H1 (cell line): Measurements from ENCODE around the gene CADM1. TPM values are rescaled to one million over a fixed set of nuclear protein-coding genes. Genes with fewer than 3 reads are reported as not detected.

Experiments used
- CTCF ChIA-PET: fragments of 300-600 bp; sonication (Branson Sonifier 250); formaldehyde crosslinking; loops from one replicate; lab custom pipeline; 2021; ENCODE audit not compliant: partially characterized antibody; lab: Charles Lee
- POLR2A ChIA-PET: fragments of 300-600 bp; sonication (Branson Sonifier 250); formaldehyde crosslinking; loops from one replicate; lab custom pipeline; 2021; ENCODE audit warnings: inconsistent platforms; ENCODE audit not compliant: partially characterized antibody; lab: Charles Lee
- DNase-seq, 2 experiments: peaks; one replicate each; pipeline versions ENCODE4 v3.0.0 to v3.0.0-alpha.2; 2010 to 2022; ENCODE audit warnings: low spot score in 2 of 2, low read depth in 1 of 2, mixed read lengths in 1 of 2
- FAIRE-seq: peaks from 2 replicates; lab custom pipeline; 2011; peaks lifted over from hg19 to GRCh38; lab: Jason Lieb, UNC
- H2AFZ ChIP-seq: 2 replicates; pipeline ENCODE4 v1.8.1; 2012; ENCODE audit warnings: low read length, inconsistent platforms
- H2AK5ac ChIP-seq: 2 replicates; pipeline ENCODE4 v1.6.1; 2013; ENCODE audit warnings: low read depth, low read length
- H2BK120ac ChIP-seq: replicated peaks from 2 replicates; pipeline ENCODE3; 2013; ENCODE audit warnings: low read depth, low read length, inconsistent platforms
- H2BK12ac ChIP-seq: 2 replicates; pipeline ENCODE4 v1.6.1; 2013; ENCODE audit warnings: low read depth, low read length
- H2BK15ac ChIP-seq: 2 replicates; pipeline ENCODE4 v1.6.1; 2013; ENCODE audit warnings: low read length
- H2BK20ac ChIP-seq: 2 replicates; pipeline ENCODE4 v1.6.1; 2013; ENCODE audit warnings: low read length
- H2BK5ac ChIP-seq: 2 replicates; pipeline ENCODE4 v1.6.1; 2013; ENCODE audit warnings: low read depth, low read length
- H3K14ac ChIP-seq: 2 replicates; pipeline ENCODE4 v1.6.1; 2013; ENCODE audit warnings: inconsistent platforms; ENCODE audit not compliant: insufficient read length
- H3K18ac ChIP-seq: 2 replicates; pipeline ENCODE4 v1.6.1; 2013; ENCODE audit warnings: low read length; ENCODE audit errors: extremely low read depth
- H3K23ac ChIP-seq: 2 replicates; pipeline ENCODE4 v1.6.1; 2013; ENCODE audit warnings: inconsistent platforms; ENCODE audit not compliant: insufficient read length
- H3K23me2 ChIP-seq: 2 replicates; pipeline ENCODE4 v1.6.1; 2013; ENCODE audit warnings: low read depth, low read length
- H3K27ac ChIP-seq: 2 replicates; pipeline ENCODE4 v1.6.1; 2011; ENCODE audit warnings: low read depth, low read length, inconsistent platforms
- H3K27me3 ChIP-seq, 4 experiments: replicated peaks in 1 of 4; 1 replicate in 1 of 4; 2 replicates in 3 of 4; pipeline versions ENCODE4 v1.6.1 to v1.8.1; 2011 to 2013; ENCODE audit warnings: low read length in 3 of 4, mild to moderate bottlenecking in 3 of 4, inconsistent platforms in 2 of 4, mixed read lengths in 2 of 4, moderate library complexity in 1 of 4; ENCODE audit not compliant: control insufficient read depth in 3 of 4, insufficient read depth in 3 of 4; ENCODE audit errors: extremely low read depth in 1 of 4
- H3K36me3 ChIP-seq, 4 experiments: 2 replicates each; pipeline versions ENCODE4 v1.6.1 to v1.8.1; 2011 to 2013; ENCODE audit warnings: mild to moderate bottlenecking in 4 of 4, low read length in 3 of 4, moderate library complexity in 2 of 4, control low read depth in 1 of 4, inconsistent platforms in 1 of 4; ENCODE audit not compliant: insufficient read depth in 4 of 4, control insufficient read depth in 2 of 4
- H3K4ac ChIP-seq: replicated peaks from 2 replicates; pipeline ENCODE3; 2013; ENCODE audit warnings: low read length, low read depth, mixed read lengths, inconsistent platforms; ENCODE audit not compliant: insufficient read length
- H3K4me1 ChIP-seq, 4 experiments: replicated peaks in 1 of 4; 1 replicate in 1 of 4; 2 replicates in 3 of 4; pipeline versions ENCODE4 v1.6.1 to v1.8.1; 2011 to 2013; ENCODE audit warnings: low read length in 3 of 4, inconsistent platforms in 2 of 4, mixed read lengths in 1 of 4; ENCODE audit not compliant: insufficient read depth in 4 of 4, control insufficient read depth in 3 of 4
- H3K4me2 ChIP-seq, 2 experiments: 2 replicates each; pipeline versions ENCODE4 v1.6.1 to v1.8.1; 2011 to 2013; ENCODE audit warnings: low read depth in 2 of 2, low read length in 2 of 2, control low read depth in 1 of 2, inconsistent platforms in 1 of 2, mild to moderate bottlenecking in 1 of 2; ENCODE audit not compliant: insufficient read depth in 1 of 2
- H3K4me3 ChIP-seq, 4 experiments: fragments of 200-600, 300-600 bp in 1 of 4; sonication (generic), shearing (Covaris generic), sonication (Bioruptor Twin) in 1 of 4; 2 replicates each; pipeline versions ENCODE4 v1.5.1 to v1.8.1; 2011 to 2016; ENCODE audit warnings: low read length in 4 of 4, low read depth in 3 of 4, control low read depth in 2 of 4, inconsistent platforms in 2 of 4, mild to moderate bottlenecking in 2 of 4, mixed read lengths in 1 of 4, moderate library complexity in 1 of 4; ENCODE audit not compliant: insufficient read depth in 2 of 4; ENCODE audit errors: extremely low read depth in 1 of 4
- H3K56ac ChIP-seq: replicated peaks from 2 replicates; pipeline ENCODE3; 2013; ENCODE audit warnings: low read depth, mild to moderate bottlenecking, mixed read lengths, low read length, inconsistent platforms; ENCODE audit not compliant: insufficient read length
- H3K79me1 ChIP-seq: 2 replicates; pipeline ENCODE4 v1.6.1; 2013; ENCODE audit warnings: low read depth, low read length, control low read depth
- H3K79me2 ChIP-seq, 2 experiments: 2 replicates each; pipeline versions ENCODE4 v1.6.1 to v1.8.1; 2012 to 2013; ENCODE audit warnings: low read length in 2 of 2, mild to moderate bottlenecking in 2 of 2, inconsistent platforms in 1 of 2; ENCODE audit not compliant: insufficient read depth in 2 of 2, control insufficient read depth in 1 of 2
- H3K9ac ChIP-seq, 4 experiments: replicated peaks in 1 of 4; 1 replicate in 1 of 4; 2 replicates in 3 of 4; pipeline versions ENCODE4 v1.6.1 to v1.8.1; 2011 to 2013; ENCODE audit warnings: low read depth in 3 of 4, low read length in 3 of 4, control low read depth in 2 of 4, mild to moderate bottlenecking in 2 of 4, moderate library complexity in 2 of 4, inconsistent platforms in 1 of 4; ENCODE audit errors: extremely low read depth in 1 of 4
- H3K9me3 ChIP-seq, 2 experiments: 2 replicates each; pipeline versions ENCODE4 v1.6.1 to v1.8.1; 2012 to 2013; ENCODE audit warnings: mild to moderate bottlenecking in 2 of 2, moderate library complexity in 2 of 2, control low read depth in 1 of 2, inconsistent platforms in 1 of 2, low read depth in 1 of 2, low read length in 1 of 2, mixed read lengths in 1 of 2; ENCODE audit not compliant: insufficient read depth in 2 of 2
- H4K20me1 ChIP-seq, 2 experiments: replicated peaks in 1 of 2; 2 replicates each; pipeline versions ENCODE3 to v1.8.1; 2011 to 2013; ENCODE audit warnings: inconsistent platforms in 2 of 2, low read length in 2 of 2, mild to moderate bottlenecking in 1 of 2; ENCODE audit not compliant: insufficient read depth in 2 of 2, control insufficient read depth in 1 of 2
- H4K5ac ChIP-seq: 2 replicates; pipeline ENCODE4 v1.6.1; 2013; ENCODE audit warnings: low read length, low read depth, mixed read lengths, inconsistent platforms; ENCODE audit not compliant: insufficient read length
- H4K8ac ChIP-seq: 2 replicates; pipeline ENCODE4 v1.8.0; 2013; ENCODE audit warnings: mild to moderate bottlenecking, moderate library complexity, low read length, inconsistent platforms; ENCODE audit not compliant: insufficient read depth; ENCODE audit errors: extremely low read depth
- H4K91ac ChIP-seq: replicated peaks from 2 replicates; pipeline ENCODE3; 2013; ENCODE audit warnings: low read length, mixed read lengths, inconsistent platforms; ENCODE audit not compliant: insufficient read length
- BRCA1 ChIP-seq: IDR thresholded peaks from 2 replicates; pipeline ENCODE4 v1.6.1; 2012; ENCODE audit warnings: low read depth, low read length, improper control_type of control experiment
- KDM4A ChIP-seq: IDR thresholded peaks from one replicate; pipeline ENCODE4 v1.7.1; 2012; ENCODE audit warnings: low read depth, mild to moderate bottlenecking, moderate library complexity, low read length, inconsistent platforms; ENCODE audit not compliant: severe bottlenecking
- NRF1 ChIP-seq: IDR thresholded peaks from 2 replicates; pipeline ENCODE4 v1.6.1; 2011; ENCODE audit warnings: mild to moderate bottlenecking, low read depth, low read length, improper control_type of control experiment
- SIRT6 ChIP-seq: IDR thresholded peaks from one replicate; pipeline ENCODE4 v1.7.1; 2012; ENCODE audit warnings: low read length, inconsistent platforms
- TCF12 ChIP-seq: IDR thresholded peaks from 2 replicates; pipeline ENCODE4 v1.6.1; 2011; ENCODE audit warnings: low read depth, mild to moderate bottlenecking, low read length
- whole genome bisulfite sequencing, 2 experiments: shearing (Covaris generic) in 1 of 2; methylation state at CpG; one replicate each; pipeline versions ENCODE4 v1.1.6 to v1.1.7; 2013 to 2015; ENCODE audit warnings: low lambda C conversion rate in 2 of 2, mixed read lengths in 2 of 2, inconsistent platforms in 1 of 2, low coverage in 1 of 2, missing lambda C conversion rate in 1 of 2; ENCODE audit not compliant: insufficient replicate concordance in 2 of 2, insufficient coverage in 1 of 2, insufficient read length in 1 of 2; ENCODE audit errors: extremely low coverage in 1 of 2, missing lambda C conversion rate in 1 of 2; 5-methylcytosine and 5-hydroxymethylcytosine counted together
- polyA plus RNA-seq, 7 experiments: library from polyadenylated mRNA; depleted of rRNA in 3 of 7; stranded (reverse) in 5 of 7; unstranded in 2 of 7; fragments of >200 nt in 5 of 7; fragments of 200-250 nt in 2 of 7; gene quantifications; 1 replicate in 5 of 7; 2 replicates in 1 of 7; 4 replicates in 1 of 7; pipeline versions ENCODE4 v1.2.1 to v1.2.3, GENCODE V29; 2011 to 2013; ENCODE audit warnings: missing spikeins in 2 of 7, mixed read lengths in 2 of 7
- total RNA-seq: library from RNA; stranded (reverse); fragmentation: NEBNext Ultra II Directional; extraction: Animal tissue kit (Norgen Biotek cat#: 25700); gene quantifications from 2 replicates; pipeline ENCODE4 v1.2.1, GENCODE V29; 2021
- TF ChIP-seq, protein P1 (sequence below): IDR thresholded peaks from 2 replicates; pipeline ENCODE4 v1.6.1; 2011; ENCODE audit warnings: low read depth, mild to moderate bottlenecking, low read length; ENCODE audit not compliant: insufficient read depth

CADM1 gene
- total and polyA plus RNA-seq, 2 of the 8 experiments (the other 6 are each of a cell fraction or from before 2014, with no cell fraction given), result 8.3 to 25.3 TPM

DNA sequence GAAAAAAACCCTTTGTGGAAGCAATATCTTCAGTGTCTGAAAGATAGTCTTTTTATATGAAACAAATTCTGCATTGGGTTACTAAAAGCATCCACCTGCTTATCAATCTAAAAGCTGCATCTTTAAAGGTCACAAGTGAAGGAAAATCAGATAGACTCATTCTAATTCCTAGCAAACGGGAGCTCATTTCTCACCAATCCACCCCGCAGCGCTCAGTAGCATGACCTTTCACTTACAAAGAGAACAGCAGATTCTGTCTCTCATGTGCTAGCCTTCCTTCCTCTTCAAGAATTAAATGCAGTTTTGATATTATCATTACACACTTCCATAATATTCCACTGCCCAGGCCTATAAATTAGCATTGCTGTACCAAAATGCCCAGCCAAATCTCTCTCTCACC is 212.9 kb downstream of the CADM1 start:
- WGBS, 2 experiments, result 97% methylated on average over 3 of the region's 3 CpGs; no CpG with 5 or more reads in 1 of the 2 experiments
- no peak overlapping the region for H2AFZ ChIP-seq
- no peak overlapping the region for H2BK5ac ChIP-seq
- H3K4ac ChIP-seq, result no peak overlapping the region
- H3K23ac ChIP-seq, result no peak overlapping the region
- H3K23me2 ChIP-seq, result no peaks in the 10 kb centered on the region
- H3K27ac ChIP-seq, result no peak overlapping the region
- H3K4me1 ChIP-seq, result peaks cover 0 to 8% (median 0%) of the 10 kb centered on the region in 4 experiments; a peak in 1 of 7 replicates
- no peaks in the 10 kb centered on the region for H3K79me1 ChIP-seq
- H2BK15ac ChIP-seq, result no peak overlapping the region
- no peak overlapping the region for H4K91ac ChIP-seq
- H2BK120ac ChIP-seq, result no peak overlapping the region
- H4K8ac ChIP-seq, result no peak overlapping the region
- no peak overlapping the region for H2BK12ac ChIP-seq
- no peak overlapping the region for H3K56ac ChIP-seq
- FAIRE-seq (no peak), DNase-seq (no peak)
- ChIA-PET POLR2A (no interaction called here), CTCF (interaction anchor here (1.0 to 1.8 kb wide), 7 partner anchors 10 to 191 kb away, joined by 3 to 5 read pairs (median 3); no protein-coding TSS in a partner anchor)
- no peak overlapping the region for H2AK5ac ChIP-seq
- no peaks in the 10 kb centered on the region for H4K20me1 ChIP-seq
- no peaks in the 10 kb centered on the region for H3K36me3 ChIP-seq
- no peak overlapping the region for H3K4me2 ChIP-seq
- H3K9me3 ChIP-seq, result no peaks in the 10 kb centered on the region
- no peak overlapping the region for H2BK20ac ChIP-seq
- no peak overlapping the region for H3K18ac ChIP-seq
- no peak overlapping the region for H3K14ac ChIP-seq
- H3K9ac ChIP-seq, result no peak overlapping the region
- TF ChIP-seq SIRT6 (no peak), NRF1 (no peak), KDM4A (no peak), BRCA1 (no peak), TCF12 (no peak)
- TF ChIP-seq, protein P1, sequence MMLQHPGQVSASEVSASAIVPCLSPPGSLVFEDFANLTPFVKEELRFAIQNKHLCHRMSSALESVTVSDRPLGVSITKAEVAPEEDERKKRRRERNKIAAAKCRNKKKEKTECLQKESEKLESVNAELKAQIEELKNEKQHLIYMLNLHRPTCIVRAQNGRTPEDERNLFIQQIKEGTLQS, result no peak
- H3K4me3 ChIP-seq, result no peak overlapping the region
- H4K5ac ChIP-seq, result no peak overlapping the region
- no peaks in the 10 kb centered on the region for H3K79me2 ChIP-seq
- H3K27me3 ChIP-seq, result no peaks in the 10 kb centered on the region
